ENCODE measurements around the gene SCARF1. TPM values are rescaled to one million over a fixed set of nuclear protein-coding genes. Genes with fewer than 3 reads are reported as not detected.

The SCARF1 gene
- polyA plus RNA-seq, 1 donor from 2014 or later = 3.0 TPM

GRCh38 chr17:1625053-1625452 lies 20.5 kb downstream of the SCARF1 start:
- no peaks in the 10 kb centered on the region for H3K9me3 ChIP-seq (ENCODE audit: low read length)
- no peaks in the 10 kb centered on the region for H3F3A ChIP-seq (ENCODE audit: insufficient read depth, low read length, poor library complexity, severe bottlenecking)
- H2AFZ ChIP-seq (ENCODE audit: low read depth, low read length) = no peak overlapping the region
- peaks cover 4% of the 10 kb centered on the region for H4K20me1 ChIP-seq (ENCODE audit: insufficient read depth)
- TF ChIP-seq SMC3 (conservative IDR thresholded peaks at IDR 0.05; ENCODE audit: poor library complexity) = no peak
- no peak for TF ChIP-seq EZH2 (IDR thresholded peaks at IDR 0.05; ENCODE audit: borderline replicate concordance, insufficient read depth, low read length, poor library complexity, severe bottlenecking)
- TF ChIP-seq TAF1 (IDR thresholded peaks at IDR 0.05; ENCODE audit: low read depth) = no peak
- TF ChIP-seq MXI1 (conservative IDR thresholded peaks at IDR 0.05; ENCODE audit: poor library complexity, severe bottlenecking) = no peak
- TF ChIP-seq REST (IDR thresholded peaks at IDR 0.05; ENCODE audit: borderline replicate concordance) = no peak
- TF ChIP-seq POLR2AphosphoS5 (IDR thresholded peaks at IDR 0.05) = no peak
- no peak for TF ChIP-seq RAD21 (conservative IDR thresholded peaks at IDR 0.05)
- H3K36me3 ChIP-seq (ENCODE audit: insufficient read depth, low read length) = peaks cover 14% of the 10 kb centered on the region
- H3K27me3 ChIP-seq (ENCODE audit: insufficient read depth, low read depth, low read length) = no peaks in the 10 kb centered on the region
- no peak overlapping the region for H3K4me2 ChIP-seq (ENCODE audit: low read length)
- H3K27ac ChIP-seq (ENCODE audit: low read length) = no peak overlapping the region
- peaks cover 43% of the 10 kb centered on the region for H3K79me2 ChIP-seq (replicated peaks; ENCODE audit: insufficient read depth, low read length)
- no peaks in the 10 kb centered on the region for H3K9me2 ChIP-seq (ENCODE audit: insufficient read depth, low read length)
- H3K4me3 ChIP-seq (ENCODE audit: low read length) = peak overlapping the region; percentile 96
- H3K9ac ChIP-seq (ENCODE audit: low read length) = no peak overlapping the region

- Histone ChIP-seq H3K4me2 (ENCODE audit: low read length) (no peak overlapping the region), H3K9me3 (ENCODE audit: low read length) (no peaks in the 10 kb centered on the region), H3K9ac (ENCODE audit: low read length) (no peak overlapping the region), H4K20me1 (ENCODE audit: insufficient read depth) (peaks cover 4% of the 10 kb centered on the region), H3K9me2 (ENCODE audit: insufficient read depth, low read length) (no peaks in the 10 kb centered on the region), H2AFZ (ENCODE audit: low read depth, low read length) (no peak overlapping the region), H3K4me3 (ENCODE audit: low read length) (peak overlapping the region; percentile 96), H3K27me3 (ENCODE audit: insufficient read depth, low read depth, low read length) (no peaks in the 10 kb centered on the region), H3K79me2 (replicated peaks; ENCODE audit: insufficient read depth, low read length) (peaks cover 43% of the 10 kb centered on the region), H3F3A (ENCODE audit: insufficient read depth, low read length, poor library complexity, severe bottlenecking) (no peaks in the 10 kb centered on the region), H3K36me3 (ENCODE audit: insufficient read depth, low read length) (peaks cover 14% of the 10 kb centered on the region), H3K27ac (ENCODE audit: low read length) (no peak overlapping the region)
- TF ChIP-seq RAD21 (conservative IDR thresholded peaks at IDR 0.05) (no peak), POLR2AphosphoS5 (IDR thresholded peaks at IDR 0.05) (no peak)
Observed at GRCh38 chr17:1624650-1625049, 20.9 kb downstream of the SCARF1 start.

GRCh38 chr17:1623057-1623630 lies 22.4 kb downstream of the SCARF1 start:
- H3K27me3 ChIP-seq (ENCODE audit: insufficient read depth, low read depth, low read length) = no peaks in the 10 kb centered on the region
- no peak overlapping the region for H2AFZ ChIP-seq (ENCODE audit: low read depth, low read length)
- H3K4me2 ChIP-seq (ENCODE audit: low read length) = no peak overlapping the region
- no peak for TF ChIP-seq EZH2 (IDR thresholded peaks at IDR 0.05; ENCODE audit: borderline replicate concordance, insufficient read depth, low read length, poor library complexity, severe bottlenecking)
- H3K9me2 ChIP-seq (ENCODE audit: insufficient read depth, low read length) = no peaks in the 10 kb centered on the region
- H3K9me3 ChIP-seq (ENCODE audit: low read length) = no peaks in the 10 kb centered on the region
- no peaks in the 10 kb centered on the region for H3F3A ChIP-seq (ENCODE audit: insufficient read depth, low read length, poor library complexity, severe bottlenecking)
- peaks cover 14% of the 10 kb centered on the region for H3K36me3 ChIP-seq (ENCODE audit: insufficient read depth, low read length)
- peaks cover 43% of the 10 kb centered on the region for H3K79me2 ChIP-seq (replicated peaks; ENCODE audit: insufficient read depth, low read length)
- no peak overlapping the region for H3K27ac ChIP-seq (ENCODE audit: low read length)
- peaks cover 4% of the 10 kb centered on the region for H4K20me1 ChIP-seq (ENCODE audit: insufficient read depth)
- no peak overlapping the region for H3K9ac ChIP-seq (ENCODE audit: low read length)
- no peak overlapping the region for H3K4me3 ChIP-seq (ENCODE audit: low read length)

Data from neural cell (in vitro differentiated cells).